Endothelial cell of umbilical vein (primary cell): ENCODE results near the gene ZNF581. TPM values are rescaled to one million over a fixed set of nuclear protein-coding genes. Genes with fewer than 3 reads are reported as not detected.

Experiments
- BruUV-seq: library from RNA; stranded (reverse); fragments of 400-500 nt; replicated peaks from 2 replicates; lab custom pipeline; 2021; lab: Mats Ljungman, UMichigan
- CTCF ChIA-PET: fragments of 300-600, 350-600 bp; sonication (Branson Sonifier 250); formaldehyde crosslinking; loops from one replicate; lab custom pipeline; 2021; ENCODE audit warnings: antibody characterized with exemption, inconsistent platforms; lab: Charles Lee
- POLR2A ChIA-PET: fragments of 300-600, 350-600 bp; sonication (Branson Sonifier 250); formaldehyde crosslinking; loops from one replicate; lab custom pipeline; 2021; ENCODE audit warnings: antibody characterized with exemption, inconsistent platforms; lab: Charles Lee
- DNase-seq: peaks from one replicate; pipeline ENCODE4 v3.0.0-alpha.2; 2011; ENCODE audit warnings: low read depth, low spot score
- FAIRE-seq: peaks from 2 replicates; lab custom pipeline; 2011; peaks lifted over from hg19 to GRCh38; lab: Jason Lieb, UNC
- H2AFZ ChIP-seq: 2 replicates; pipeline ENCODE4 v1.6.0; 2012; ENCODE audit warnings: low read depth, low read length, control low read depth, inconsistent platforms
- H3K27ac ChIP-seq: 2 replicates; pipeline ENCODE4 v1.5.1; 2011; ENCODE audit warnings: low read depth, mild to moderate bottlenecking, control low read depth, low read length, moderate library complexity; ENCODE audit not compliant: insufficient read depth
- H3K27me3 ChIP-seq, 2 experiments: 2 replicates each; pipeline versions ENCODE4 v1.6.0 to v1.6.1; 2011; ENCODE audit warnings: low read length in 2 of 2, mixed read lengths in 1 of 2; ENCODE audit not compliant: control insufficient read depth in 2 of 2, insufficient read depth in 2 of 2
- H3K36me3 ChIP-seq, 2 experiments: 2 replicates in 1 of 2; 3 replicates in 1 of 2; pipeline ENCODE4 v1.5.1; 2011; ENCODE audit warnings: low read length in 2 of 2, mild to moderate bottlenecking in 1 of 2, moderate library complexity in 1 of 2; ENCODE audit not compliant: control insufficient read depth in 2 of 2, insufficient read depth in 2 of 2; ENCODE audit errors: extremely low read depth in 1 of 2
- H3K4me1 ChIP-seq: 3 replicates; pipeline ENCODE4 v1.5.1; 2011; ENCODE audit warnings: mild to moderate bottlenecking, low read length; ENCODE audit not compliant: control insufficient read depth, insufficient read depth; ENCODE audit errors: extremely low read depth
- H3K4me2 ChIP-seq: 2 replicates; pipeline ENCODE4 v1.6.1; 2011; ENCODE audit warnings: low read length, control low read depth, mixed read lengths; ENCODE audit not compliant: insufficient read depth
- H3K4me3 ChIP-seq, 3 experiments: fragments of 200-600 bp in 1 of 3; sonication (generic), shearing (Covaris generic) in 1 of 3; replicated peaks in 1 of 3; 2 replicates each; pipeline ENCODE4 v1.5.1; 2011 to 2016; ENCODE audit warnings: control low read depth in 3 of 3, low read length in 3 of 3, mild to moderate bottlenecking in 2 of 3, inconsistent platforms in 1 of 3, low read depth in 1 of 3, moderate library complexity in 1 of 3; ENCODE audit not compliant: insufficient read depth in 1 of 3
- H3K79me2 ChIP-seq: 2 replicates; pipeline ENCODE4 v1.6.0; 2012; ENCODE audit warnings: low read length, inconsistent platforms; ENCODE audit not compliant: control insufficient read depth, insufficient read depth
- H3K9ac ChIP-seq: replicated peaks from 2 replicates; pipeline ENCODE3; 2011; ENCODE audit warnings: low read length, control low read depth; ENCODE audit not compliant: insufficient read depth; ENCODE audit errors: extremely low read depth
- H3K9me1 ChIP-seq: replicated peaks from 3 replicates; pipeline ENCODE4 v1.6.0; 2011; ENCODE audit warnings: mild to moderate bottlenecking, low read length; ENCODE audit not compliant: control insufficient read depth, insufficient read depth; ENCODE audit errors: extremely low read depth
- H3K9me3 ChIP-seq: replicated peaks from 2 replicates; pipeline ENCODE4 v1.5.1; 2012; ENCODE audit warnings: low read length, inconsistent platforms; ENCODE audit not compliant: control insufficient read depth, insufficient read depth
- H4K20me1 ChIP-seq: replicated peaks from 2 replicates; pipeline ENCODE3; 2011; ENCODE audit warnings: mild to moderate bottlenecking, low read length; ENCODE audit not compliant: control insufficient read depth, insufficient read depth; ENCODE audit errors: extremely low read depth
- CTCF ChIP-seq, 2 donors: IDR thresholded peaks; 1 replicate in 1 of 2; 2 replicates in 1 of 2; pipeline ENCODE4 v1.5.1; 2011; ENCODE audit warnings: low read length in 2 of 2, mild to moderate bottlenecking in 2 of 2, moderate library complexity in 2 of 2, control low read depth in 1 of 2, inconsistent platforms in 1 of 2, low read depth in 1 of 2; ENCODE audit not compliant: insufficient read depth in 1 of 2; ENCODE audit errors: extremely low read depth in 1 of 2
- POLR2A ChIP-seq: IDR thresholded peaks from 2 replicates; pipeline ENCODE4 v1.6.1; 2012; ENCODE audit warnings: low read depth, mild to moderate bottlenecking, control low read depth, low read length
- dilution Hi-C: fragments of 300-500 bp; cut with MboI; formaldehyde crosslinking; loops from one replicate; pipeline ENCODE4 v1.15.0; 2019; ENCODE audit warnings: low sequenced_read_pairs; ENCODE audit not compliant: extremely low pct_ligation_motif_present
- intact Hi-C: fragments of 100-400 bp; cut with micrococcal nuclease; formaldehyde crosslinking; loops from one replicate; pipeline ENCODE4 v1.10.0; 2022
- polyA plus RNA-seq, 4 experiments: library from polyadenylated mRNA; depleted of rRNA in 3 of 4; stranded (reverse) in 3 of 4; unstranded in 1 of 4; fragments of >200 nt; gene quantifications; 2 replicates each; pipeline versions ENCODE4 v1.2.1 to v1.2.3, GENCODE V29; 2011 to 2012; ENCODE audit warnings: missing spikeins in 1 of 4
- total RNA-seq: library from RNA; stranded (reverse); gene quantifications from 2 replicates; pipeline ENCODE4 v1.2.3, GENCODE V29; 2021
- TF ChIP-seq, protein P1 (sequence below): IDR thresholded peaks from 2 replicates; pipeline ENCODE4 v1.6.1; 2011; ENCODE audit not compliant: insufficient read depth, insufficient read length

Gene ZNF581
- total and polyA plus RNA-seq, 2 donors (not counting 3 experiments of a cell fraction or from before 2014, with no cell fraction given) = 31.4 to 32.3 TPM

DNA sequence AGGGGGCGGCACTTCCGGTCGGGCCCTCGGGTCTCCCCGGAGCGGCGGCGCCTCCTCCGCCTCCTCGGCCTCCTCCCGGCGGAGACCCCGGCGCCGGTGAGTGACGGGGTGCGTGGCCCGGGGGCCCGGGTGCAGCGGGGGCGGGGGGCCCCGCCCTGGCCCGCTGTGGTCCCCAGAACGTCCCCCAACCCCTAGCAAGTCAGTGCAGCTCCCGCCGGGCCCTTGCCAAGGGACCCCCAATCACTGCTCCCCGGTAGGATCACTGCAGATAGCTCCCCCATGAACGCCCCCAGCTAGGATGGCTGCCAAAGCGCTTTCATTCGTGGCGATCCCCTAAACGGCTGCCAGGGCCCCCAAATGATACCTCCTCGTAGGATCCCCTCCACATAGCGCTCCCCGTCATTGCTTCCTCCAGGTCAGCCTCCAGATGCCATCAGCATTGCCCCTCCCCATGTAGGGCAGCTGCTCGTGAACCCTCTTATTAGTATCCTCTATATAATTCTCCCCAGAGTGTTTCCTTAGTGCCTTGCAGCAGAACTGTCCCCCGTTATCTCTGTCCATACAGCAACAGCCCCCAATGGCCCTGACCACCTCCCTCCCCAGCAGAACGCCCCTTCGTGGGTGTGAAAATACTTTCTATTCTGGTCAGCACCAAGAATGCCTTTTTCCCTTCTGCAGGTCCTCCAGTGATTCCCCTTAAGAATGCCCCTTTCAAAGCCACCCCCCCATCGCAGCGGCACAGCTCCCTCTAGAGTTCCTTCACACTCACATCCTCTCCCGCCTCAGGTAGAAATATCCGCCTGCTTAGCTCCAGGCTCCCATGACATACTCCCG, 37.6 kb upstream of the ZNF581 start, which contains the start of gene ZNF865:
Gene ZNF865, plus strand, starts transcription at position 11 of the 834 bp plus-strand sequence. CDS start 7,972 bp downstream, outside the sequence.
- peaks cover 22% of the 10 kb centered on the region for H3K79me2 ChIP-seq
- peak within 1 kb of the TSS; percentile 76 for H3K9ac ChIP-seq
- peak within 1 kb of the TSS; percentile 72 for H2AFZ ChIP-seq
- ChIA-PET CTCF (interaction anchor here (0.7 to 3.8 kb wide), 29 partner anchors 12 to 465 kb away, joined by 3 to 40 read pairs (median 5); partner anchors contain the start of genes NAT14, ZNF628 and ZNF784), POLR2A (interaction anchor here (1.0 to 1.6 kb wide), 2 partner anchors 12 to 48 kb away, joined by 3 to 5 read pairs; no protein-coding TSS in a partner anchor)
- no peaks in the 10 kb centered on the region for H3K27me3 ChIP-seq
- BruUV-seq = no TSS peak
- H3K4me3 ChIP-seq = peak within 1 kb of the TSS; percentile 52 to 96 (median 69)
- H3K9me1 ChIP-seq = no peaks in the 10 kb centered on the region
- dilution Hi-C loops (loop anchor here (10.0 kb wide), 1 partner anchor 91 kb away; no protein-coding TSS in a partner anchor), intact Hi-C loops (loop anchor here (1.0 to 10.0 kb wide), 7 partner anchors 18 to 440 kb away; partner anchors contain the start of genes C19orf85, DNAAF3, ISOC2 and PPP6R1)
- H3K4me1 ChIP-seq = peaks cover 19% of the 10 kb centered on the region
- peak within 1 kb of the TSS; percentile 86 for H3K4me2 ChIP-seq
- peak; percentile 37 for TF ChIP-seq POLR2A
- TF ChIP-seq, protein P1, sequence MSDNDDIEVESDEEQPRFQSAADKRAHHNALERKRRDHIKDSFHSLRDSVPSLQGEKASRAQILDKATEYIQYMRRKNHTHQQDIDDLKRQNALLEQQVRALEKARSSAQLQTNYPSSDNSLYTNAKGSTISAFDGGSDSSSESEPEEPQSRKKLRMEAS = no peak
- TF ChIP-seq CTCF (IDR thresholded peaks at IDR 0.05; ENCODE audit: extremely low read depth in 1 of 2, insufficient read depth in 1 of 2, low read depth in 1 of 2, low read length in 2 of 2) = peak; percentile 67 to 81
- no peaks in the 10 kb centered on the region for H3K9me3 ChIP-seq
- DNase-seq = peak; percentile 87
- peak within 1 kb of the TSS; percentile 76 for H3K27ac ChIP-seq
- peaks cover 0 to 5% of the 10 kb centered on the region in 2 experiments for H3K36me3 ChIP-seq
- peak; percentile 83 for FAIRE-seq
- no peaks in the 10 kb centered on the region for H4K20me1 ChIP-seq
